T-helper 17 cell (primary cell): ENCODE data around the gene PARD3. TPM values are rescaled to one million over a fixed set of nuclear protein-coding genes. Genes with fewer than 3 reads are reported as not detected.

Source experiments
- ATAC-seq: fragments of 150-1000 bp; cut with Tn5 transposase; 2 replicates; pipeline ENCODE4 v1.10.0; 2021; ENCODE audit warnings: mild to moderate bottlenecking, moderate library complexity
- DNase-seq, 3 donors: peaks; one replicate each; pipeline versions ENCODE4 v3.0.0 to v3.0.0-alpha.2; 2020 to 2021
- H3K9me3 ChIP-seq: one replicate; pipeline ENCODE4 v1.7.0; 2013; ENCODE audit warnings: low read length, mild to moderate bottlenecking; ENCODE audit not compliant: control insufficient read depth, poor library complexity, severe bottlenecking
- H3K27ac Mint-ChIP-seq: one replicate; pipeline ENCODE4 v1.8.0; 2022; ENCODE audit warnings: mild to moderate bottlenecking, moderate library complexity, mixed read lengths
- H3K27me3 Mint-ChIP-seq: one replicate; pipeline ENCODE4 v1.8.0; 2022; ENCODE audit warnings: mixed read lengths
- H3K36me3 Mint-ChIP-seq: one replicate; pipeline ENCODE4 v1.8.0; 2022; ENCODE audit warnings: low read depth, mixed read lengths
- H3K4me1 Mint-ChIP-seq: one replicate; pipeline ENCODE4 v1.8.0; 2022; ENCODE audit warnings: mild to moderate bottlenecking, mixed read lengths
- H3K4me3 Mint-ChIP-seq: one replicate; pipeline ENCODE4 v1.8.0; 2022; ENCODE audit warnings: mild to moderate bottlenecking, moderate library complexity, mixed read lengths
- total RNA-seq, 4 donors: library from RNA in 2 of 4; stranded (reverse) in 2 of 4; gene quantifications; one replicate each; pipeline ENCODE4 v1.2.3 and lab custom pipeline; 2022 to 2026

PARD3 gene
- total RNA-seq, 2 donors from 2014 or later: 0.32 to 8.2 TPM

DNA sequence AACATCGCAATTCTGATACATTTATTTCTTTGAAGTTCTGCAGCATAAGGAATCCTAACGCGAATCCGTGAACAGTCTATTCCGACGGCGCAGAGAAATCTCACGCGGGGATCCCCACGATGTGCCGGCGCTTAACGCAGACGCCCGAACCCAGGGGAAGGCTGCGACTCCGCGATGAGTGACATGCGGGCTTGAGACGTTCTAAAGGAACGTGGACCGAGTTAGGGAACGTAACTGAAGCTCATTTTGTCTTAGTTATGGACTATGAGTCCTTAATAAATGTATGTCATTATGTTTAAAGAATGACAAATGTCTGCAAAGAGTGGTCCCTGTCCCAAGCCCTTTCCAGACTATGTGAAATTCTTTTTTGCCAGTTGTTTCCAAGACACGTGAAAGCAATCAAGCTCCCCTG, 995 bp upstream of the PARD3 start:
- DNase-seq: no peak
- no peak overlapping the region for H3K27ac Mint-ChIP-seq
- no peaks in the 10 kb centered on the region for H3K9me3 ChIP-seq
- H3K27me3 Mint-ChIP-seq: peaks cover 65% of the 10 kb centered on the region
- H3K36me3 Mint-ChIP-seq: peaks cover 2% of the 10 kb centered on the region
- H3K4me3 Mint-ChIP-seq: peak overlapping the region; percentile 73
- ATAC-seq: no peak
- H3K4me1 Mint-ChIP-seq: peaks cover 5% of the 10 kb centered on the region

DNA sequence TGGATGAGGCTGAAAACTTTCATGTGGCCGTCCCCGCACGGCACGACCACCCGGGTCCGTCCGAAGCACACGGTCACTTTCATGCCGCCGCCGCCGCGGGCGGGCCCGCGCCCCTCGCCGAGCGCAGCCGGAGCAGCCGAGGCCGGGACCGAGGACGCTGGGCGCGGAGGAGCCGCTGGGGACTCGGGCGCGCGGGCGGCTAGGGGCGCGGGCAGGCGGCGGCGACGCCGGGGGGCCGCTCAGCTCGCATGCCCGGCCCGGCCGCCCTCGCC, 247 bp downstream of the PARD3 start:
- Mint-ChIP-seq H3K4me3 (no peak overlapping the region), H3K4me1 (peaks cover 7% of the 10 kb centered on the region), H3K27ac (no peak overlapping the region), H3K36me3 (peaks cover 2% of the 10 kb centered on the region), H3K27me3 (peaks cover 77% of the 10 kb centered on the region)
- ATAC-seq (no peak), DNase-seq (no peak)
- no peaks in the 10 kb centered on the region for H3K9me3 ChIP-seq

DNA sequence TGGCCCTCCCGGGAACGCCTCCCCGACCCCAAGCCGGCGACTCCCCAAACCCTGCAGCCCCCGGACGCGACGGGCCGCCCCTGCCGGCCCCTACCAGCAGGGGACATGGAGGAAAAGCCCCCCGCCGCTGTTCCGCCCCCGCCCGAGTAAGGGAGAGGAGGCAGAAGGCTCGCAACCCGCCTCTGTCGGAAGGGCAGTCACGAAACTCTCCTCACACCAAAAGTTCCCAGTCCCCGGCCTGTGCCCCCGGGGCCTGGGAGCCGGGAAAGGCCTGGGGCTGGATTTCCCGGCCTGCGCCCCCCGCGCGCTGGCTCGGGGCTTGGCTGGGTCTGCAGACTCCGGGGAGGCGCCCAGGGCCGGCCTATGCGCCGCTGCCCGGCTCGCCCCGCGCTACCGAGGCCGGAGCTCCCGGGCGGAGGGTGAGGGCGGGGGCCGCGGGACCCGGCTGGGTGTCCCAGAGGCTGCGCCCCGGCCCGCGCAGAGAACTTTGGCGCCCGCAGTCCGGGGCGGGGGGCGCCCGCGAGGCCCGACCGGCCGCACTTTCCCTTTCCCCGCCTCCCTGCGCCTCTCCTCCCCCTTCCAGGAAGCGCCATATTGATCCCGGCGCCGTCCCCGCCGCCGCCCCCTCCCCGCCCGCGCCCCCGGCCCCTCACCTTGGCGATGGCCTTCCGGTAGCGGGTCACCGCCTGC, 728 bp downstream of the PARD3 start:
- H3K36me3 Mint-ChIP-seq: peaks cover 2% of the 10 kb centered on the region
- no peak for ATAC-seq
- H3K4me1 Mint-ChIP-seq: peaks cover 8% of the 10 kb centered on the region
- peak overlapping the region; percentile 66 for H3K4me3 Mint-ChIP-seq
- H3K27me3 Mint-ChIP-seq: peaks cover 77% of the 10 kb centered on the region
- H3K9me3 ChIP-seq: no peaks in the 10 kb centered on the region
- H3K27ac Mint-ChIP-seq: no peak overlapping the region
- no peak for DNase-seq

- H3K9me3 ChIP-seq: no peaks in the 10 kb centered on the region
- Mint-ChIP-seq H3K36me3 (peaks cover 2% of the 10 kb centered on the region), H3K4me3 (peak overlapping the region; percentile 66), H3K27me3 (peaks cover 80% of the 10 kb centered on the region), H3K27ac (no peak overlapping the region), H3K4me1 (peaks cover 15% of the 10 kb centered on the region)
- DNase-seq (no peak), ATAC-seq (no peak)
Observed at GRCh38 chr10:34813626-34814222, 1.4 kb downstream of the PARD3 start.

DNA sequence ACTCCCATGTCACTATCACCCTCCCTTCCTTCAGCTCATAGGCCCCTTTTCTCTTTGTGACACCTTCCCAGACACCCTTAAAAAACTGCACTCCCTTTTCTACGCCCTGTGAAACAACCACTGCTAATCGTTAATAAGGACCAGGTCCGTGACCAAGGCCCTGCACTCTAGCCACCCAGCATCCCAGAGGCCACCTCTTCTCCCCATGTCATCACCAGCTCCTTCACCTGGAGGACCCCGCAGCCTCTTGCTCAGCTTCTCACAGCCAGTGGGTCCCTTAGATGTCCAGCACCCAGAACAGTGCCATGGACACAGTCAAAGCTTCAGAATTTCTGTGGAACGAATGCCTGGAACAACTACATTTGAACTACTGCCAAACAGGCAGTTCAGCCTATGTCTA, 2.3 kb downstream of the PARD3 start:
- peaks cover 16% of the 10 kb centered on the region for H3K4me1 Mint-ChIP-seq
- H3K9me3 ChIP-seq: no peaks in the 10 kb centered on the region
- H3K4me3 Mint-ChIP-seq: no peak overlapping the region
- peaks cover 78% of the 10 kb centered on the region for H3K27me3 Mint-ChIP-seq
- no peak for DNase-seq
- no peak overlapping the region for H3K27ac Mint-ChIP-seq
- H3K36me3 Mint-ChIP-seq: peaks cover 2% of the 10 kb centered on the region
- no peak for ATAC-seq

DNA sequence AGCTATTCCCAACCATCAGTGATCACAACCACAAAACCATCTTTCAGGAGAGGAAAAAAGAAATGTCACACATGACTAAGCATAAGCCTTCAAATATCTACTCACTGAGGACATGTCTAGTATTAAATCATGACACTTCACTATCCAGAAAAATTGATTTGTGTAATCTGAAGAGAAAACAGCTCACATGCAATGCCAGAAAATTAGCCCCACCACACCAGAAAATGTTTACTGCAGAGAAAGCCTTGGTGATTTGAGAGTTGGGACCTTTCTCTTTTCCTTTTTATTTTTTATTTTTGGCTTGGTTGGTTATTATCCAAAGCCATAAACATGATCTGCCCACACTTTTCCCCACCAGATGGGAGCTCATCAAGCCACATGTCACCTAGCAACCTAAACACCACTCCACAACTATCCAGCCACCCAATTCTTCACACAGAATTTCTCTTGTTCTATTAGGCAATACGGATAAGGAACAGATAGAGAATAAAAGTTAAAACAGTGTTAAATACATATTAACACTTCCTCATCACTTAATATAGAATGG, 3.1 kb downstream of the PARD3 start:
- no peaks in the 10 kb centered on the region for H3K9me3 ChIP-seq
- H3K27ac Mint-ChIP-seq: no peak overlapping the region
- no peak for DNase-seq
- no peak for ATAC-seq
- peaks cover 2% of the 10 kb centered on the region for H3K36me3 Mint-ChIP-seq
- H3K4me3 Mint-ChIP-seq: no peak overlapping the region
- peaks cover 16% of the 10 kb centered on the region for H3K4me1 Mint-ChIP-seq
- peaks cover 71% of the 10 kb centered on the region for H3K27me3 Mint-ChIP-seq

GRCh38 chr10:34811126-34811967, 3.7 kb downstream of the PARD3 start:
- peaks cover 2% of the 10 kb centered on the region for H3K36me3 Mint-ChIP-seq
- H3K4me3 Mint-ChIP-seq: no peak overlapping the region
- H3K9me3 ChIP-seq: no peaks in the 10 kb centered on the region
- DNase-seq (no peak), ATAC-seq (no peak)
- H3K27ac Mint-ChIP-seq: no peak overlapping the region
- H3K27me3 Mint-ChIP-seq: peaks cover 64% of the 10 kb centered on the region
- peaks cover 14% of the 10 kb centered on the region for H3K4me1 Mint-ChIP-seq

DNA sequence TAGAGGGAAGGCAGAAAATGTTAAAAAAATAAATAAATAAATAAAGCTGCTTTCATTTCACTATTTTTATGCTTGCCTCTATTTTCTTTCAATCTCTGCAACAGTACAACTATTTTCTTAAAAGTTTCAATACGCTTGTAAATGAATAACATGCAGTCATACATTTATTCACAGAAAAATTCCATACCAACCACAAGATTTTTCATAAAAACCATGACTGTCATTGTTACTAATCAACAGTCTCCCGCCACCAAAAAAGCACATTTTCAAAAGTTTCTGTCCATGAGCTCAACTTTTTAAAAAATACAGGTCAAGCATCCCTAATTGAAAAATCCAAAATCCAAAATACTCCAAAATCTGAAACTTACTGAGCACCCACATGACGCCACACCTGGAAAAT, 5.3 kb downstream of the PARD3 start:
- DNase-seq (no peak), ATAC-seq (no peak)
- Mint-ChIP-seq H3K27ac (no peak overlapping the region), H3K4me3 (peak overlapping the region; percentile 36), H3K27me3 (peaks cover 58% of the 10 kb centered on the region), H3K4me1 (peaks cover 12% of the 10 kb centered on the region), H3K36me3 (peaks cover 2% of the 10 kb centered on the region)
- H3K9me3 ChIP-seq: no peaks in the 10 kb centered on the region

GRCh38 chr10:34808801-34809745, 6.0 kb downstream of the PARD3 start:
- no peaks in the 10 kb centered on the region for H3K9me3 ChIP-seq
- peaks cover 12% of the 10 kb centered on the region for H3K4me1 Mint-ChIP-seq
- DNase-seq: no peak
- H3K27ac Mint-ChIP-seq: no peak overlapping the region
- peaks cover 58% of the 10 kb centered on the region for H3K27me3 Mint-ChIP-seq
- ATAC-seq: no peak
- H3K4me3 Mint-ChIP-seq: no peak overlapping the region
- H3K36me3 Mint-ChIP-seq: peaks cover 2% of the 10 kb centered on the region

DNA sequence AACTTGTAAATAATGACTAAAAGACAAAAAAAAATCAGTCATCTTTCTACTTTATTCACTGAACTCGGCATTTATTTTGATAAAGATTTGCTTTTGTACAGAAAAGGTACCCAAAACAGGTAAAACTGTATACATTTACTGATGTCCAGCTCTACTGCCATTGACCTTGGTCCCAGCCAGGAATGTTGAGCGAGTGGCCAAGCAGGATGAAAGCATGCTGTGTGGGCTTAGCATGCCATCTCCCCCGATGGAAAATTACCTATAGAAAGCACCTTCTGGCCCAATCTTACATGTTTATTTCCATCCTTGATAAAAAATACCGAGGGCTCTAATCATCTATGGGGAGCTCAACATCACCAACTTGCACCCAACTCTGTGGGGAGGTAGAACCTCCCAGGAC, 6.8 kb downstream of the PARD3 start:
- peaks cover 52% of the 10 kb centered on the region for H3K27me3 Mint-ChIP-seq
- H3K27ac Mint-ChIP-seq: no peak overlapping the region
- peaks cover 2% of the 10 kb centered on the region for H3K36me3 Mint-ChIP-seq
- DNase-seq (no peak), ATAC-seq (no peak)
- H3K4me3 Mint-ChIP-seq: no peak overlapping the region
- H3K9me3 ChIP-seq: no peaks in the 10 kb centered on the region
- H3K4me1 Mint-ChIP-seq: peaks cover 12% of the 10 kb centered on the region

DNA sequence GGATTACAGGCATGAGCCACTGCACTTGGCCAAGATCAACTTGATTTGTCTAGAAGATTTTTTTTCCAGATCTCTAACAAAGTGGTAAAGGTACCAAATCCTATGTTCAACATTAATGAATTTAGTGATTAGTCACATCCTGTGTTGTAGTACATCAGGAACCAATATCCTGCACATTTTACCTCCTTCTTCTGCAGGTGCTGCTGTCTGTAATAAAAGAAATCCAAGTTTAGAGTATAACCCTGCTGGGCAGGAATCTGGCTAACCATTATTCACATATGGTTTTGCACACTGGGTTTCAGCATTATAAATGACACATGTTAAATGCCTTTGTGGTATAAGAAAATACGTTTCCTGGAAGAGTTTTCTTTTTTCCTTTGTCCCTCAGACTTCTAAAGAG, 10.8 kb downstream of the PARD3 start:
- no peaks in the 10 kb centered on the region for H3K36me3 Mint-ChIP-seq

DNA sequence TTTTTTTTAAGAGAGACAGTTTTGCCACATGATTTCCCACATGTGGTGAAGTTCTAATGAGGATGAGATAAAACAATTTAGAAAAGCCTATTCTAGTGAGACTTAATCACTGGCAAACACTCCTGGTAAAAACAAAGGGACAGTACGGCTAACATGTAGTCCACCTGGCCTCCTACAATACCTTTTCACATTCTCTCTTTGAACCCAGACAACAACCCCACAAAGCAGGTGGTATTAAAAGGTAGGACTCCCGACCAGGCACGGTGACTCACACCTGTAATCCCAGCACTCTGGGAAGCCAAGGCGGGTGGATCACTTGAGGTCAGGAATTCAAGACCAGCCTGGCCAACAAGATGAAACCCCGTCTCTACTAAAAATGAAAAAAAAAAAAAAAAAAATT, 12.4 kb downstream of the PARD3 start:
- Mint-ChIP-seq H3K27ac (no peak overlapping the region), H3K4me1 (no peaks in the 10 kb centered on the region), H3K36me3 (no peaks in the 10 kb centered on the region), H3K27me3 (peaks cover 6% of the 10 kb centered on the region), H3K4me3 (no peak overlapping the region)
- ATAC-seq (no peak), DNase-seq (no peak)
- no peaks in the 10 kb centered on the region for H3K9me3 ChIP-seq

More for the DNA sequence above, 10.8 kb downstream of the PARD3 start:
- H3K27me3 Mint-ChIP-seq: peaks cover 12% of the 10 kb centered on the region
- no peaks in the 10 kb centered on the region for H3K9me3 ChIP-seq
- DNase-seq: no peak
- H3K4me3 Mint-ChIP-seq: no peak overlapping the region
- no peak for ATAC-seq
- peaks cover 7% of the 10 kb centered on the region for H3K4me1 Mint-ChIP-seq
- H3K27ac Mint-ChIP-seq: no peak overlapping the region
